Smooth muscle cell (in vitro differentiated cells): ENCODE results near the gene S100A12. TPM values are rescaled to one million over a fixed set of nuclear protein-coding genes. Genes with fewer than 3 reads are reported as not detected.

ENCODE experiments used
- DNase-seq: peaks from one replicate; lab custom pipeline; 2025; ENCODE audit not compliant: unreplicated experiment; lab: John Stamatoyannopoulos, UW
- H2AFZ ChIP-seq: fragments of 200-600 bp; sonication (generic); 2 replicates; pipeline ENCODE4 v1.6.0; 2016; ENCODE audit warnings: antibody characterized with exemption, low read depth, mild to moderate bottlenecking
- H3F3A ChIP-seq: fragments of 200-600 bp; sonication (generic); 2 replicates; pipeline ENCODE4 v1.6.0; 2017; ENCODE audit warnings: antibody characterized with exemption, low read depth
- H3K27ac ChIP-seq: fragments of 200-600 bp; sonication (generic); 2 replicates; pipeline ENCODE4 v1.5.1; 2016; ENCODE audit warnings: low read depth, mild to moderate bottlenecking
- H3K27me3 ChIP-seq: fragments of 200-600 bp; sonication (generic); 2 replicates; pipeline ENCODE4 v1.6.1; 2016; ENCODE audit warnings: low read depth, mild to moderate bottlenecking
- H3K36me3 ChIP-seq: fragments of 200-600 bp; sonication (generic); 2 replicates; pipeline ENCODE4 v1.5.1; 2016; ENCODE audit warnings: low read depth
- H3K4me1 ChIP-seq: fragments of 200-600 bp; sonication (generic); 2 replicates; pipeline ENCODE4 v1.5.1; 2016; ENCODE audit warnings: low read depth
- H3K4me2 ChIP-seq: fragments of 200-600 bp; sonication (generic); 2 replicates; pipeline ENCODE4 v1.6.0; 2016; ENCODE audit warnings: mild to moderate bottlenecking
- H3K4me3 ChIP-seq: fragments of 200-600 bp; sonication (generic); 2 replicates; pipeline ENCODE4 v1.5.1; 2016; ENCODE audit warnings: mild to moderate bottlenecking
- H3K79me2 ChIP-seq: fragments of 200-600 bp; sonication (generic); 2 replicates; pipeline ENCODE4 v1.6.0; 2016; ENCODE audit warnings: low read depth, mild to moderate bottlenecking
- H3K9ac ChIP-seq: fragments of 200-600 bp; sonication (generic); 2 replicates; pipeline ENCODE4 v1.6.0; 2016; ENCODE audit warnings: low read depth
- H3K9me3 ChIP-seq: fragments of 200-600 bp; sonication (generic); replicated peaks from 2 replicates; pipeline ENCODE4 v1.5.1; 2016; ENCODE audit warnings: low read depth
- H4K20me1 ChIP-seq: fragments of 200-600 bp; sonication (generic); 2 replicates; pipeline ENCODE4 v1.6.0; 2016; ENCODE audit warnings: low read depth
- WGBS: methylation state at CpG from one replicate; pipeline ENCODE4 v1.1.7; 2016; ENCODE audit warnings: low lambda C conversion rate; 5-methylcytosine and 5-hydroxymethylcytosine counted together
- polyA plus RNA-seq: library from polyadenylated mRNA; unstranded; fragments of >200 nt; fragmentation: Nextera tagmentation; extraction: Ambion mirVana; gene quantifications from 2 replicates; pipeline ENCODE4 v1.2.1, GENCODE V29; 2016
- total RNA-seq: library from RNA; depleted of rRNA; stranded (reverse); fragments of >200 nt; gene quantifications from 2 replicates; pipeline ENCODE4 v1.2.3, GENCODE V29; 2014
- TF ChIP-seq, protein P1 (sequence below): fragments of 200-600 bp; sonication (generic); IDR thresholded peaks from 2 replicates; pipeline ENCODE4 v1.5.1; 2017; ENCODE audit warnings: borderline replicate concordance, mild to moderate bottlenecking, antibody characterized with exemption; ENCODE audit not compliant: insufficient read depth, poor library complexity, severe bottlenecking

The S100A12 gene
- total and polyA plus RNA-seq, 2 experiments from 2014 or later: not detected

- 76% methylated on average over 12 of the region's 12 CpGs for WGBS
- no peaks in the 10 kb centered on the region for H3K27me3 ChIP-seq
Observed at GRCh38 chr1:153364766-153365666, 10.4 kb downstream of the S100A12 start.

DNA sequence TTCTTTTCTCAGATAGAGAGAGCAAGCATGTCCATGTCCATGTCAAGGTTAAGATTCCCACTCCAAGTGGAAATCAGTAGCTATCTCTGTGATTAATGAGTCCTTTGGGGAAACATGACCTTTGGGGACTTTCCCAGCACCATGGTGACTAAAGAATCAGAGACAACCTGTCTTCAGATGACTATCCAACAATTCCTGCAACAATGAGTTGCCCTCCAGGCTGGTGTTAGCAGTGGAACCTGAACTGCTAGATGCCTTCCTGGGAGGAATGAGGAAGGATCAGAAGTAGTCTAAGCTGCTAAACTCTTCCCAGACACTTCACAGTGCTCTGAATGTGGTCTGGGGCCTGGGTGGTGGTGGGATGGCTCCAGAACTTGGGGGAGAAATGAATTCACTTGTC is 11.3 kb downstream of the S100A12 start:
- Histone ChIP-seq H3K27me3 (no peaks in the 10 kb centered on the region), H3K36me3 (no peaks in the 10 kb centered on the region), H3K79me2 (no peaks in the 10 kb centered on the region), H2AFZ (no peak overlapping the region), H4K20me1 (no peaks in the 10 kb centered on the region), H3F3A (no peaks in the 10 kb centered on the region), H3K4me2 (no peak overlapping the region), H3K9ac (no peak overlapping the region), H3K9me3 (no peaks in the 10 kb centered on the region), H3K4me3 (no peak overlapping the region), H3K27ac (peak overlapping the region; percentile 19), H3K4me1 (no peaks in the 10 kb centered on the region)
- DNase-seq: no peak
- TF ChIP-seq, protein P1, sequence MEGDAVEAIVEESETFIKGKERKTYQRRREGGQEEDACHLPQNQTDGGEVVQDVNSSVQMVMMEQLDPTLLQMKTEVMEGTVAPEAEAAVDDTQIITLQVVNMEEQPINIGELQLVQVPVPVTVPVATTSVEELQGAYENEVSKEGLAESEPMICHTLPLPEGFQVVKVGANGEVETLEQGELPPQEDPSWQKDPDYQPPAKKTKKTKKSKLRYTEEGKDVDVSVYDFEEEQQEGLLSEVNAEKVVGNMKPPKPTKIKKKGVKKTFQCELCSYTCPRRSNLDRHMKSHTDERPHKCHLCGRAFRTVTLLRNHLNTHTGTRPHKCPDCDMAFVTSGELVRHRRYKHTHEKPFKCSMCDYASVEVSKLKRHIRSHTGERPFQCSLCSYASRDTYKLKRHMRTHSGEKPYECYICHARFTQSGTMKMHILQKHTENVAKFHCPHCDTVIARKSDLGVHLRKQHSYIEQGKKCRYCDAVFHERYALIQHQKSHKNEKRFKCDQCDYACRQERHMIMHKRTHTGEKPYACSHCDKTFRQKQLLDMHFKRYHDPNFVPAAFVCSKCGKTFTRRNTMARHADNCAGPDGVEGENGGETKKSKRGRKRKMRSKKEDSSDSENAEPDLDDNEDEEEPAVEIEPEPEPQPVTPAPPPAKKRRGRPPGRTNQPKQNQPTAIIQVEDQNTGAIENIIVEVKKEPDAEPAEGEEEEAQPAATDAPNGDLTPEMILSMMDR: no peak

More at GRCh38 chr1:153364766-153365666, 10.4 kb downstream of the S100A12 start:
- H3K4me1 ChIP-seq: no peaks in the 10 kb centered on the region
- no peak overlapping the region for H3K9ac ChIP-seq
- TF ChIP-seq, protein P1: no peak
- no peaks in the 10 kb centered on the region for H3K36me3 ChIP-seq
- H3K27ac ChIP-seq: peak overlapping the region; percentile 19
- H3K4me3 ChIP-seq: no peak overlapping the region
- H4K20me1 ChIP-seq: no peaks in the 10 kb centered on the region
- H3K4me2 ChIP-seq: no peak overlapping the region
- H2AFZ ChIP-seq: no peak overlapping the region
- H3K79me2 ChIP-seq: no peaks in the 10 kb centered on the region
- H3K9me3 ChIP-seq: no peaks in the 10 kb centered on the region
- DNase-seq: no peak
- no peaks in the 10 kb centered on the region for H3F3A ChIP-seq

DNA sequence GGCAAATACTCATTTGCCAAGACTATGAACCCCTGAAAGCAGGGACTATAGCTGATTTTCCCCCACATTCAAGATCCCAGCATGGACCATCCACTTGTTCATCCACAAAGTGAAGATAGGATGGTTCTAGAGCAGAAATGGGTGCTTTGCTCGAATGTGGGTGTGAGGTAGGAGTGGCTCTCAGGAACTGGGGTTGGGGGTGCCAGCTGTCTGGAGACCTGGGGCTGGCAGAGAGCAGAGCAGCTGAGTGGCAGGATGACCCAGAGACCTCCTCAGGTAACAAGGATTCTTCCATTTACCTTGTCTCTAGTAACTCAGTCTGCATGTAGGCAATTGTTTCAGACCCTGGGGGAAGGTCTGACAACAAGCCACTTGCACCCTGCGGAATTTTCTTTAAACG is 11.8 kb downstream of the S100A12 start:
- Histone ChIP-seq H4K20me1 (no peaks in the 10 kb centered on the region), H3K36me3 (no peaks in the 10 kb centered on the region), H3K4me3 (no peak overlapping the region), H3K4me1 (no peaks in the 10 kb centered on the region), H3F3A (no peaks in the 10 kb centered on the region), H3K79me2 (no peaks in the 10 kb centered on the region), H2AFZ (no peak overlapping the region), H3K27ac (no peak overlapping the region), H3K9ac (no peak overlapping the region), H3K4me2 (no peak overlapping the region), H3K27me3 (no peaks in the 10 kb centered on the region), H3K9me3 (no peaks in the 10 kb centered on the region)
- TF ChIP-seq, protein P1: no peak
- DNase-seq: no peak
- WGBS: 63% methylated on average over 3 of the region's 3 CpGs

DNA sequence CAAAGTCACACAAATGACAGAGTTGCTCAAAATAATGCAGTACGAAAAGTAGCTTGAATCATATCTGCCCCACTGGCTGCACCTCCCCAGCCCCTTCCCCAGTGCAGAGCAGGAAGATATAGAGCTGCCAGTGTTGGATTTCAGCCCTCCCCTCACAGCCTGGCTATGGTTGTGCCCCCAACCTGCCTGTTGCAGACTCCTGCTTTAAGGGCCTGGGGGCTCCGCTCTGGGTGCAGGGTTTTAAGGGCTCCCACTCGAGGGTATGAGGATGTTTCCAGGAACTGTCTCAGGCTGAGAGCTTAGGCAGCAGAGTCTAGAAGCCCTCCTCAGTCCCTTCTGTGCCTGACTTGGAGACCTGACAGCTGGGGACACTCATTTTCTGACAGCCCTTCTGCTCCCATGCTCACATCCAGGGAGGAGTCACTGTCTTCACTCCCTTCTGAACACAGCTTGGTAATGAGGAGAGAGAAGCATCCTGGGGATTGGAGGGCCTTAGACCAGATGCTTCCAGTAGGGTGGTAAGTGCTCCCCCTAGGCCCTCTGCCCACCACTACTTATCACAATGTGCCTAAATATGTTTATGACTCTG is 13.1 kb downstream of the S100A12 start:
- Histone ChIP-seq H2AFZ (no peak overlapping the region), H3F3A (no peaks in the 10 kb centered on the region), H4K20me1 (no peaks in the 10 kb centered on the region), H3K27me3 (no peaks in the 10 kb centered on the region), H3K36me3 (no peaks in the 10 kb centered on the region), H3K4me3 (no peak overlapping the region), H3K9ac (no peak overlapping the region), H3K4me1 (no peaks in the 10 kb centered on the region), H3K27ac (no peak overlapping the region), H3K4me2 (no peak overlapping the region), H3K9me3 (no peaks in the 10 kb centered on the region), H3K79me2 (no peaks in the 10 kb centered on the region)
- WGBS: 84% methylated on average over 3 of the region's 3 CpGs
- no peak for DNase-seq
- TF ChIP-seq, protein P1: no peak
